HG02678 (cell line): ENCODE results near the gene CEND1.
A peak's percentile ranks its signal among the peaks of the same experiment; 100 is the strongest.

ENCODE experiments used
- ATAC-seq: cut with Tn5 transposase; IDR thresholded peaks from one replicate; pipeline ENCODE4 v1.9.1; 2021; ENCODE audit warnings: mild to moderate bottlenecking, moderate library complexity; ENCODE audit not compliant: unreplicated experiment

Gene CEND1

GRCh38 chr11:813072-813455, 23.2 kb upstream of the CEND1 start:
- no peak for ATAC-seq

DNA sequence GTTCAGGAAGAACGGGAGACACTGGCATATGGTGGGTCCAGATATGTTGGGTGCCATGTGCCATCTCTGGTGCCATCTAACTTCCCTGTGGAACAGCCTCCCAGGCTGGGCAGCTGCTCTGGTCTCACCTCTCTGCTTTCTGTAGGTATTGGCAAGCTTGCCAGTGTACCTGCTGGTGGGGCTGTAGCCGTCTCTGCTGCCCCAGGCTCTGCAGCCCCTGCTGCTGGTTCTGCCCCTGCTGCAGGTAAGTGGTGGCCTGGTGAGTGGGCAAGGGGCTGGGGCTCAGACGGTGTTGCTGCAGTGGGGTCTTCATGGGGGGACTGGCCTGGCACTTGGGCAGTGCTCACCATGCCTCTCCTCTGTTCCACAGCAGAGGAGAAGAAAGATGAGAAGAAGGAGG, 22.5 kb upstream of the CEND1 start:
- ATAC-seq, result no peak

- ATAC-seq, result no peak
These were observed 21.8 kb upstream of the CEND1 start for GRCh38 chr11:811446-812245.

- ATAC-seq, result no peak
These were observed 20.2 kb upstream of the CEND1 start for GRCh38 chr11:810040-810567.

- ATAC-seq, result peak; percentile 76
These were observed 19.6 kb upstream of the CEND1 start, which contains the start of gene RPLP2 for GRCh38 chr11:809287-810039. Gene RPLP2, plus strand, starts transcription at chr11:809967. Its CDS starts 268 bp downstream, at chr11:810235.

DNA sequence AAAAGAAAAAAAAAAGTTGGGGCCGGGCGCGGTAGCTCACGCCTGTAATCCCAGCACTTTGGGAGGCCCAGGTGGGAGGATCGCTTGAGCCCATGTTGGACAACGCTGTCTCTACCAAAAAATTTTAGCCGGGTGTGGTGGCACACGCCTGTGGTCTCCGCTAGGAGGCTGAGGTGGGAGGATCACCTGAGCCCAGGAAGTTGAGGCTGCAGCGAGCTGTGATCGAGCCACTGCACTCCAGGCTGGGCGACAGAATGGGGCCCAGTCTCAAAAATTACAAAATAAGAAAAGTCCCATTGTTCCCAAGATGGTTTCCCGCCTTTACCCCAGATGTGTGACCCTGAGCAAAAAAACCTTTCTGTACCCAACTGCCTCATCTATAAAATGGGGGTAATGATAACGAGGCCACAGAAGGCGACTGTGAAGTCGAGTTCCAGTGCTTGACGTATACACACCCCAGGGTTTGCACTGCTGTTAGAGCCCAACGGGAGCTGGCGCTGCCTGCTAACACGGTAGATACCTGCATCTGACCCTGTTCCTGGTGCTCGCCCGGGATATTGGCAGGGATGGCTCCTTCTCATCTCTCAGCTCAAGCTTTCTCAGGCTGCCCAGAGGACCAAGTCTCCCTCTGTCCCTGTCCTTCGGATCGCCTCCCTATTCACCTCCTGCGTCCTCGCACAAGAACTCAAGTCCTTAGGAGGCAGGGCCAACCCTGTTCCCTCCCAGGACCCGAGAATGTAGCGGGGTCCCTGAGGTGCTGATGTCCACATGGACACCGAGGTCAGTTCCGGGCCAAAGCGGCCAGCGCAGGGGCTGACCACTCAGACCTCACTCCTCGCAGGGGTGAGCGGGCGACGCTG, 18.8 kb upstream of the CEND1 start:
- ATAC-seq, result no peak

DNA sequence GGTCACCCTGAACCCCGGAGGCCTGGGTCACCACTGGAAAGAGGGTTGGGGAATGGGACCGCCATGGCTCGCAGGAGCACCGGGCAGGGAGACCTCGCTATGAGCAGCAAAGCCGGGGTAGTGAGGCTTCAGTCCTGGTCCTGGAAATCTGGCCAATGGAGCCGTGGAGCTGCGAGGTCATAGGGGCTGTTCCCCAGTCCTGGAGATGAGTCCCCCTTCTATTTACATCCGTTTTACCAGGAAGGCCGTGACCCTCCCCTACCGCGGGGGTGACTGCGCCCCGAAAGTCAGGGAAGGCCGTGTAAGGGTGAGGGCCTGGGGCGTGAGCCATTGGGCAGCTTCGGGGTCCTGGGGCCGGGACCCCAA, 14.7 kb upstream of the CEND1 start:
- ATAC-seq, result no peak

DNA sequence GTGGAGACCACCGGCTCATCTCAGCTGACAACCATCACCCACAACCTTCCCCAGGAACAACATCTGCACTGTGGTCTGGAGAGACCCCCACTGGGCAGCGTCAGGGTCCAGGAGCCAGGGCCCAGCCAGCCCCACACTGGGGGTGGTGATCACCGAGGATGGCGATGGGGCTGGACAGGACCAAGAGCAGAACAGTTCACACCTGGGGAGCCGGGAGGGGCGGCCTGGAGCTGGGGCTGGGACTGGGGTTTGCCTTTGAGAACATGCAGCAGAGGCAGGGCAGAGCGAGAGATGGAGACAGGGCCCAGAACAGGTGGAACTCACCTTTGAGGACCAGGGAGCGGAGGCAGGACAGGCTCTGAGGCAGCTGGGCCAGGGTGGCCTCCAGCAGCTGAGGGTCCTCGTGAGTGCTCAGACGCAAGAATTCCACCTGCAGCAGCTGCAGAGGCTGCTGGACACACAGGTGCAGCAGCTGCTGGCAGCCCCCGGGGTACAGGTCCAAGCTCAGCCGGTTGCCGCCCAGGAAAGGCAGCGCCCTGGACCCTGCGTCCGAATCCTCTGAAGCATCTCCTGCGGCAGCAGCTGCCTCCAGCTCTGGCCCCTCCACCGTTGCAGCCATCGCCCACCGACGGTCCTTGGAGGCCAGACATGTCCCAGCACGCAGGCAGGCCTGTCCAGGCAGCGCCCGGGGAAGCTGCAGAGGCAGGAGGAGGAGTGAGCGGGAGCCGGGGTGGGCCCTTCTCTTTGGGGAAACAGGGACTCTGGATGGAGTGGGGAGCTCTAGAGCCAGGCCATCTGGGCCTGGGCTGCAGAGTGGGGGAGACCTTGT, 14.1 kb upstream of the CEND1 start:
- ATAC-seq, result no peak

DNA sequence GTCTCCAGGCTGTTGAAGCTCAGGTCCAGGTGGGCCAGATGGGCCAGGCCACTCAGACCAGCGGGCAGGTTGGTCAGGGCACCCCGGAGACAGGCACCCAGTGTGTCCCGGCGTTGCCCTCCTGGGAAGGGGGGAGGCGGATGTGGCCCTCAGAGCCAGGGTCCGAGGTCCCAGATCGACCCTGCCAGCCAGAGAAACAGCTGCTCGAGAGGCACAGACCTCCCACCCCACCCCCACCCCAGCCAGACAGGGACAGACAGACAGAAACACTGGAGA, 13.5 kb upstream of the CEND1 start:
- ATAC-seq, result no peak

DNA sequence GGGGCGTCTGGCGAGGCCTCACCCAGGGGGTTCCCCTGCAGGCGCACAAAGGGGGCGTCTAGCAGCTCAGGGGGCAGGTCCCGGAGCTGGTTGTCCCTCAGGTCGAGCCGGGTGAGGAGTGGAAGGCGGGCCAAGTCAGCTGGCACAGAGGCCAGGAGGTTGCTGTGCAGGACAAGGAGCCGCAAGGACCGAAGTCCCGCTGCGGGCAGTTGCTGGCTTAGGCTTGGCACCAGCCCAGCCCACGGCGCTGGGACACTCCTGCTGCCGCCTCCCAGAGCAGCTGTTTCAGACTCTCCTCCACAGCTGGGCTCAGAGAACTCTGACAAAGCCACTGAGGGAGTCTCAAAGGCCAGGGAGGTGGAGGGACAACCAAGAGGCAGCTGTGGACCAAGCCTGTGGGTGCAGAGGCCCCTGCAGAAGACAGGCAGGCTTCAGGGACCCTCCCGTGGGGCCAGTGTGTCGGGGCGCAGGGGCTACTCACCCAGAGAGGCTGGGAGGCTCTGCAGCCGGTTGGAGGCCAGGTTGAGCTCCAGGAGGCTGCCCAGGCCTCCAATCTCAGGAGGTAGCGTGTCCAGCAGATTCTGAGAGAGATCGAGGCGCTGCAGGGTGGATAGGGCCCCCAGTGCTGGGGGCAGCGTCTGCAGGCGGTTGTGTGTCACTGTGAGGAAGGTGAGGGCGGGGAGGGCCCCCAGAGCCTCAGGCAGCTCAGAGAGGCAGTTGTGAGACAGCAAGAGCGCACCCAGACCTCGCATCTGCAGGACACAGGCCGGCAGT, 13.0 kb upstream of the CEND1 start:
- ATAC-seq, result no peak

GRCh38 chr11:802018-802617, 12.2 kb upstream of the CEND1 start:
- no peak for ATAC-seq

DNA sequence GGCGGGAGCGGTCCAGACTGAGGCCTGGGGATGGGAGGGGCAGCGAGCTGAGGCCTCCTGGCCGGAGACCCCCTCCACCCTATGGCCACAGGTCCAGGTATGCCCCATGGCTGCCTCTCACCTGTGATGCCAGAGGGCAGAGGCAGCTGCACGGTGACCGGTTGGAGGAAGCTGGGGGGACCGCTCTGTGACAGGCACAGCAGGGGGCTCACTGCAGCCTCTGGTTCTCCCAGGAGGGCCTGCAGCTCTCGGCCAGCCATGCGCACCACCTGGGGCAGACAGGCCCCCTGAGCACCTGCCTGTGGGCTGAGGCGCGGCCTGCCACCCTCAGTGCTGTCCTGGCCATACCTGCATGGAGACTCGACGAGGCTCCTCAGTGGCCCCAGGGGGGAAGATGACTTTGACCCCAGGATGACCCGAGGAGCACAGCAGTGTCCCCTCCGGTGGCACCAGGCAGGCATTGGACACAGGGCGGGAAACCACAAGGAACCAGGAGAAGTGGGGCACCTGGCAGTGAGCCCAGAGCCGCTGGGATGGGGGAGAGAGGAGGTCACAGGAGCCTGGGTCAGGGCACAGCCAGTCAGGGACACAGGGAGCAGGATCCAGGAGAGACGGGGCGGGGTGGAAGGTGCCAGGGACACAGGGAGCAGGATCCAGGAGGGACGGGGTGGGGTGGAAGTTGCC, 11.3 kb upstream of the CEND1 start:
- ATAC-seq, result no peak

DNA sequence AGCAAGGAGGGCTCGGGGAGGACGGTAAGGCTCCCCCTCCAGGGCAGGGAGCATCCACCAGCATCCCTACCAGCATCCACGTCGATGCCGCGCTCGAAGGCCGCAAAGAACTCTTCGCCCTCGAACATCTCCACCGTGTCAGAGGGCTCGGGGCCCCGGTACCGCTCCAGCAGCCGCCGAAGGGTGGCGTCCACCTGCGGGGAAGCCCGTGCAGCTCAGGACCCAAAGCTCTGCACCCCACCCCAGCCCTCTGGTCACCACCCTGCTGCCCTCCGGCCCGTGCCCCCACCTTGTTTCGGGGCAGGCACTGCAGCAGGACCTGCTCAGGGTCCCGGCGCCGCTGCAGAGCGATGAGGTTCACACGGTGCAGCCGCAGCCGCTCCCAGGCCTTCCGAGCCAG, 10.6 kb upstream of the CEND1 start:
- no peak for ATAC-seq

DNA sequence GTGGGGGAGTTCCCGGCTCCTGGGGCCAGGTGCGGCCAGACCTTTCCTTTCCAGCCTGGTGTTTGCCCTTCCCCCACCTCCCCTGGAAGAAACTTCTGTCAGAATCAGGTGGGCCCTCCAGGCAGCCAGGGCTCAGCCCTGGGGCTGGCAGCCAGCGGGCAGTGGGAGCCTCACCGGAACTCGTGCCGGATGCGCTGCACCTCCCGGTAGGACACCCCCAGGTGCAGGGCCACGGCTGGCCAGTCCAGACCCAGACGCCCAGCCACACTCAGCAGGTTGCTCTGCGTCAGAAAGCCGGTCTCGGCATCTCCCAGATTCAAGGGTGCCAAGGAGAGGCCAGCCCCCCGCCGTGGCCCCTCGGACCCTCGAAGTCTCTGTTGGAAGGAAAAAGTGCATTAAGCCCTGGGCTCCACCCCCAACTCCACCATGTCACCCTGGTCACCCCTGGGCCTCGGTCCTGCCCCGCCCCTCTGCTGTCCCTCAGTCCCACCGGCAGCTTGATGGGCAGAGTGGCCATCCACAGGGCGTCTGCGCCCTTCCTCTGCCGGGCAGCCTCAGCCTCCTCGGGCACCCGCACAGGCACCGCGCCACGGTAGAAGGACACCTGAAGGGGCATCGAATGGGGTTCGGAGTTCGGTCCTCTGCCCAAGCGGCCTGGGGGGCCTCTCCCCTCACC, 9.9 kb upstream of the CEND1 start:
- no peak for ATAC-seq

GRCh38 chr11:798093-798713, 8.3 kb upstream of the CEND1 start, which contains the start of gene SLC25A22:
Gene SLC25A22, minus strand, starts transcription at chr11:798281. Its CDS starts 3,275 bp downstream, at chr11:795006.
- ATAC-seq, result peak; percentile 62

DNA sequence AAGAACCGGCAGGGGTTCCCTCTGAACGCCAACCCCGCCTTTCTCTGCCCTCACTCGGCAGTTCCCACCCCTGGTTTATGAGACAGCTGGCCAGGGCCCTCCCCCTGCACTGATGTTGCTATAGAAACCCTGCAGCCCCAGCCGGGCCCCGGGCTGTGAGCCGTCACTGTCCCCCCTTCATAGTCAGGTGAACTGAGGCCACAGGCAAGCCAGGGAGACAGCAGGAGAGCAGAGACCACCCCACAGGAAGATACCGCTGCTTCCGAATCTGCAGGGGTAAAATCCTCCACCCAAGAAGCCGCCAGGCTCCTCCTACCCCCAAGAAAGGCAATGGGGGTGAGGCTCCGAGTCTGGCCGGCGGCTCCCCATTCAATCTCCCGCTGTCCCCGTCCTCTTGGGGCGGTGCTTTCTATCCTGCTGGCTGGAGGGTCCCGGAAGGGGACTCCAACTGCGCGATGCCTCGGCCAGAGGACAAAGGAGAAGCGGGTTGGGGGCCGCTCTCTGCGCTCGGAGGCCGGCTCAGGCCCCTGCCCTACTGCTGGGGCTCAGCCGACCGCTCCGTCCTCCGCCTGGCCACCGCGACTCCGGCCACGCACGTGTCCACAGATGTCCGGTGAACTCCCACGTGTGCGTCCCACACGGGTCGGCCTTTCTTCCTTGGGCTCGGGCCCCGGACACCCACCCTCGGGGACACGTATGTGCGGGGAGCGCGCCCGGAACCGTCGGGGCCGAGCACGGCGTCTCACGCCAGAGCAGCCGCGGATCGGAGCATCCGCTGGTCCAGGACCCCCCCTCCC, 7.6 kb upstream of the CEND1 start:
- peak; percentile 39 for ATAC-seq
